ENCODE results near the gene TBX10.

GRCh38 chr11:67613313-67613959 is 26.1 kb downstream of the TBX10 start:
- TF ChIP-seq CTCF (conservative IDR thresholded peaks at IDR 0.05; ENCODE audit: low read depth, low read length), result no peak
- TF ChIP-seq EZH2 (IDR thresholded peaks at IDR 0.05; ENCODE audit: borderline replicate concordance, low read depth, low read length, poor library complexity, severe bottlenecking), result no peak

Data from A673 (cell line).